ENCODE data around the gene LAYN. TPM values are rescaled to one million over a fixed set of nuclear protein-coding genes. Genes with fewer than 3 reads are reported as not detected.

The LAYN gene
- total RNA-seq, 1 donor from 2014 or later = 3.8 TPM

GRCh38 chr11:111510311-111510710, 30.2 kb upstream of the LAYN start:
- TF ChIP-seq CTCF (conservative IDR thresholded peaks at IDR 0.05) = no peak
- Mint-ChIP-seq H3K4me3 (no peak overlapping the region), H3K27ac (ENCODE audit: unreplicated experiment) (no peak overlapping the region), H3K4me1 (peaks cover 8% of the 10 kb centered on the region), H3K36me3 (ENCODE audit: low read depth) (no peaks in the 10 kb centered on the region), H3K27me3 (ENCODE audit: low read depth) (peaks cover 65% of the 10 kb centered on the region), H3K9me3 (peaks cover 3% of the 10 kb centered on the region)
- no peak for DNase-seq (ENCODE audit: low read depth, low spot score)

- Mint-ChIP-seq H3K27me3 (ENCODE audit: low read depth) (peaks cover 59% of the 10 kb centered on the region), H3K4me3 (peak within 1 kb of the TSS; percentile 75), H3K36me3 (ENCODE audit: low read depth) (no peaks in the 10 kb centered on the region), H3K27ac (ENCODE audit: unreplicated experiment) (no peak within 1 kb of the TSS), H3K4me1 (peaks cover 8% of the 10 kb centered on the region), H3K9me3 (no peaks in the 10 kb centered on the region)
- no peak for TF ChIP-seq CTCF (conservative IDR thresholded peaks at IDR 0.05)
- DNase-seq (ENCODE audit: low read depth, low spot score) = peak; percentile 26
These were observed 28.0 kb upstream of the LAYN start, which contains the start of gene BTG4 for GRCh38 chr11:111512296-111513239. BTG4 (minus strand) TSS chr11:111512386; CDS start chr11:111498776, 13,610 bp downstream.

- no peaks in the 10 kb centered on the region for H3K9me3 Mint-ChIP-seq
- peaks cover 57% of the 10 kb centered on the region for H3K27me3 Mint-ChIP-seq (ENCODE audit: low read depth)
- H3K36me3 Mint-ChIP-seq (ENCODE audit: low read depth) = no peaks in the 10 kb centered on the region
- peak overlapping the region; percentile 60 for H3K4me3 Mint-ChIP-seq
- no peak for TF ChIP-seq CTCF (conservative IDR thresholded peaks at IDR 0.05)
- H3K27ac Mint-ChIP-seq (ENCODE audit: unreplicated experiment) = no peak overlapping the region
- DNase-seq (ENCODE audit: low read depth, low spot score) = no peak
- peaks cover 8% of the 10 kb centered on the region for H3K4me1 Mint-ChIP-seq
These were observed 27.3 kb upstream of the LAYN start for GRCh38 chr11:111513240-111513605.

GRCh38 chr11:111514216-111515031, 26.1 kb upstream of the LAYN start, which contains the start of gene HOATZ:
HOATZ (plus strand) TSS chr11:111514778; CDS start chr11:111514785, 7 bp downstream.
- peaks cover 57% of the 10 kb centered on the region for H3K27me3 Mint-ChIP-seq (ENCODE audit: low read depth)
- TF ChIP-seq CTCF (conservative IDR thresholded peaks at IDR 0.05) = peak; percentile 49
- no peaks in the 10 kb centered on the region for H3K9me3 Mint-ChIP-seq
- H3K4me3 Mint-ChIP-seq = peak within 1 kb of the TSS; percentile 74
- no peaks in the 10 kb centered on the region for H3K36me3 Mint-ChIP-seq (ENCODE audit: low read depth)
- DNase-seq (ENCODE audit: low read depth, low spot score) = peak; percentile 46
- H3K27ac Mint-ChIP-seq (ENCODE audit: unreplicated experiment) = no peak within 1 kb of the TSS
- H3K4me1 Mint-ChIP-seq = peaks cover 8% of the 10 kb centered on the region

DNA sequence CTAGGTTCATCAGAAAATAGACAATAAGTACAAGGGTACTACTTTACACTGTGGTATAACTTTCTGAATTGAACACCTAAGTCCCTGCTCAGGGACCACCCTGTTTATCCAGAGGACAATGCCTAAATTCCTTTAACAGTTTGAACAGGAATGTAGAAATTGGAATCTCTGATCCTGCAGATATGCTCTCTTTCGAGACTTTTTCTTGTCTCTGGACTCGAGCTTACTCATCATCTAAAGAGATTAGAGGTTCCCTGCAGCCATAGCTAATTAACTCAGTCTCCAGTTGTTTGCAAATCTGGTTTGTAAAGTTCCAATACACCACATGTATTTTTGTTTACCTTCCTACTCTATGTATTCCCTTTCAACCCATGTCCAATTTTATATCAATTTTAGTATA, 24.9 kb upstream of the LAYN start:
- no peak for DNase-seq (ENCODE audit: low read depth, low spot score)
- Mint-ChIP-seq H3K4me3 (no peak overlapping the region), H3K27ac (ENCODE audit: unreplicated experiment) (no peak overlapping the region), H3K4me1 (peaks cover 8% of the 10 kb centered on the region), H3K9me3 (no peaks in the 10 kb centered on the region), H3K27me3 (ENCODE audit: low read depth) (peaks cover 51% of the 10 kb centered on the region), H3K36me3 (ENCODE audit: low read depth) (no peaks in the 10 kb centered on the region)
- no peak for TF ChIP-seq CTCF (conservative IDR thresholded peaks at IDR 0.05)
